Measurements from ENCODE around the gene RECQL5.
"Not testable (repeated sequence)": the region's sequence is repeated elsewhere in the genome, so short reads cannot be mapped to it uniquely, and the experiment has no call there.

The RECQL5 gene

DNA sequence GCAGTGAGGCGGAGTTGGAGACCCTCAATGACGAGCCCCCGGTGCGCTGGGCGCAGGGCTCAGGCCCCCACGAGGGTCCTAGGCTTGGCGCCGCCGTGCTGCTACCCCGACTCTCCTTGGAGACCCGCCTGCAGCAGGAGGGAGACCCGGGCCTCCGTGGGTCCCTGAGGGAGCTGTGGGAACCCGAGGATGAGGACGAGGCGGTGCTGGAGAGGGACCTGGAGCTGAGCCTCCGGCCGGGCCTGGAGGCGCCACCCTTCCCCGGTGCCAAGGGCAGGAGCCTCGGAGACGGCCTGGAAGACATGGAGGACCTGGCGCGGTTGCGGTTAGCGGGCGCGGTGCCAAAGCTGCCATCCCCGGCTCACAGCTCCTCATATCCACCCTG is 77.0 kb downstream of the RECQL5 start:
- peak; percentile 23 for DNase-seq

DNA sequence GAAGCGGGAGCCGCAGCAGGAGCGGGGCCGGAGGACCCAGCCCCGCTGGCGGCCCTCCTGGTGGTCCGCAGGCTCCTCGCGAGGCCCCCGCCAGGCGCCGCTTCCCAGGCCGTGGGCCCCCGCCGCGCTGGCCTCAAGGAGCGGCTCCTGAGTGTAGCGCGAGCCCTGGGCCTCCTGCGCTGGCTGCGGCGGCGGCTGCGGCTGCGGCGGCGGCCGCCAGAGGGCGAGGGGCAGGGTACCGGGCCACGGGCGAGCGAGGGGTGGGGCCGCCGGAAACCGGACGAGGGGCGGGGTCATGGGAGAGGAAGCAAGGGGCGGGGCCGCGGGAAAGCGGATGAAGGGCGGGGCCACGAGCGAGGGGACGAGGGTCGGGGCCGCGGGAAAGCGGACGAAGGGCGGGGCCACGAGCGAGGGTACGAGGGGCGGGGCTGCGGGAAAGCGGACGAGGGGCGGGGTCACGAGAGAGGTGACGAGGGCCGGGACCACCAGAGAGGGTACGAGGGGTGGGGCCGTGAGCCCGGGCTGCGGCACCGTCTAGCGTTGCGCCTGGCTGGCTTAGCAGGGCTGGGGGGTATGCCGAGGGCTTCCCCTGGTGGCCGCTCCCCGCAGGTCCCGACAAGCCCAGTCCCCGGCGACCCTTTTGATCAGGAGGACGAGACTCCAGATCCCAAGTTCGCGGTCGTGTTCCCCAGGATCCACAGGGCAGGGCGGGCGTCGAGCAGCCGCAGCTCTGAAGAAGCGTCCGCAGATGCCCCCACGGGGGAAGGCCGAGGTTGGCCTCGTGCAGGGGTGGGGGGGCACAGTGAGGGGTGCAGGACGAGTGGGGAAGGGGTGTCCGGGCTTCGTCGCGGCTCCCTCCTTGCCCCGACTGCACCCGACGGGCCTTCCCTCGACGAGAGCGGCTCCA is 77.7 kb downstream of the RECQL5 start:
- DNase-seq: peak; percentile 63

DNA sequence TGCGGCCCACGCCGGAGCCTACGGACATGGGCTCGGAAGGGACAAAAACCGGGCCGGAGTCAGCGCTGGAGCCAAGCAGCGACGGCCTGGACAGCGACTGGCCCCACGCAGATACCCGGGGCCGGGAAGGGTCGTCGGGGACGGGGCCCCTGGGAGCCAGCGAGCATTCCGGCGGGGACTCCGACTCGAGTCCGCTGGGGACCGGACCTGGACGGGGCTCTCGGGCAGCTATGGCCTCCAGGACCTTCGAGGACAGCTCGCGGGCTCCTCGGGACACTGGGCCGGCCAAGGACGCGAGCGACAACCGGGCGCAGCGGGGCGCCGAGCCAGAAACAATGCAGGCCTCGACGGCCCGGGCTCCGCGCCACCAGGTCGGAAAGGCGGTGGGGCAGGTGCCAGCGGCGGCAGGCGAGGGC is 78.3 kb downstream of the RECQL5 start:
- no peak for DNase-seq

DNA sequence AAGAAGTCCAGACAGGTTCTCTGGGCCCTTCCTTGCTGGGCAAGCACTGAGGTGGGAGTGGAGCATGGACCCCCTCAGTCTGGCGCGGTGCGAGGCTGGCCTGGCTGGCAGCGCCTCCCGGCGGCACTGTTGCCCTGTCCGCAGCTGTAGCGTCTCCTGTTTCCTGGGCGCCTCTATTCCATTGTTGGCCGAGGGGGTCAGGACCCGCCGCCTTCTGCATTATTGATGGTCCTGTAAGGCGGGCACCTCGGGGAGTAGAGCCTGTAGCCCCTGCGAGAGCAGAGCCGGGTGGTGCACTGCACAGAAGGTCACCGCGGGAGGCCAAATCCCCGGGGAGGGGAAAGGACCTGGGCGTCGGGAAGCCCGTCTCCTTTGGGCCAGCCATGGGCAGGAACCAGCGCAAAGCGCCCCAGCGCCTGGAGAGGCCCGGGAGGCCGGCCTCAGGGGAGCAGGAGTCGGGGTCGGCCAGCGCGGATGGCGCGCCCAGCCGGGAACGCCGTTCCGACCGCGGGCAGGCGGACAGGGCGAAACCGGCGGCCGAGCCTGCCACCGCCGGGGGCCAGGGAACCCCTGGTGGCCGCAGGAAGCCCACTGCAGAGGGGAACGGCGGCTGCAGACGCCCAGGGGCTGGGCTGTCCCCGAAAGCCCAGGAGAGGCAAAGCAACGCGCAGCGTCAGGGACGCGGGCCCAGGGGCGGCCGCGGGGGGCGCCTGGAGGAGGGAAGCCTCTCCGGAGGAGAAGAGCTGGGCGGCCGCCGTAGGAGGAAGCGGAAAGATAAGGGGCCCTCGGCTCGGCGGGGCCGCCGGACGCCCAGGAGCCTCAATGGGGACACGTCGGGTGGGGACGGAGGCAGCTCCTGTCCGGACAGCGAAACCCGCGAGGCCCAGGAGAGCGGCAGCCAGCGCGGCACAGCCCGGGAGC is 79.0 kb downstream of the RECQL5 start, which contains the start of gene MYO15B:
Gene MYO15B, plus strand, starts transcription at position 126 of the 921 bp plus-strand sequence. Its CDS starts 258 bp downstream, at position 384.
- DNase-seq: no peak

GRCh38 chr17:75584849-75585175 is 82.1 kb downstream of the RECQL5 start:
- DNase-seq: no peak

- DNase-seq: not testable (repeated sequence)
These were observed 83.8 kb downstream of the RECQL5 start for GRCh38 chr17:75583197-75583596.

GRCh38 chr17:75581121-75581725 is 85.7 kb downstream of the RECQL5 start:
- DNase-seq: not testable (repeated sequence)
